Activated T-helper 1 cell treated with anti-CD3 and anti-CD28 coated beads, Interleukin-12 subunit alpha, Interleukin-12 subunit beta, Interleukin-2, Interleukin-4 antibody, amounts not matched to agents 30 ng/mL and 10 ng/mL and 1 ng/mL, durations not matched to agents 14 hours and 24 hours and 36 hours (primary cell): ENCODE measurements around the gene RAPGEF4. TPM values are rescaled to one million over a fixed set of nuclear protein-coding genes. Genes with fewer than 3 reads are reported as not detected.

Experiments
- DNase-seq: peaks from one replicate; pipeline ENCODE4 v3.0.0; 2021; ENCODE audit warnings: low spot score
- H3K27ac Mint-ChIP-seq: one replicate; pipeline ENCODE4 v1.8.0; 2021; ENCODE audit warnings: mild to moderate bottlenecking, mixed read lengths
- H3K27me3 Mint-ChIP-seq: one replicate; pipeline ENCODE4 v1.8.0; 2022; ENCODE audit warnings: mild to moderate bottlenecking, moderate library complexity, mixed read lengths; ENCODE audit not compliant: insufficient read depth
- H3K36me3 Mint-ChIP-seq: one replicate; pipeline ENCODE4 v1.8.0; 2021; ENCODE audit warnings: low read depth, mixed read lengths
- H3K4me1 Mint-ChIP-seq: one replicate; pipeline ENCODE4 v1.8.0; 2021; ENCODE audit warnings: low read depth, mixed read lengths
- H3K4me3 Mint-ChIP-seq: one replicate; pipeline ENCODE4 v1.8.0; 2021; ENCODE audit warnings: mild to moderate bottlenecking, moderate library complexity, mixed read lengths
- H3K9me3 Mint-ChIP-seq: one replicate; pipeline ENCODE4 v1.8.0; 2021; ENCODE audit warnings: mixed read lengths
- intact Hi-C: fragments of 100-400 bp; cut with micrococcal nuclease; formaldehyde crosslinking; loops from one replicate; pipeline ENCODE4 v1.15.1; 2024
- total RNA-seq: library from RNA; stranded (reverse); gene quantifications from 2 replicates; pipeline ENCODE4 v1.2.3, GENCODE V29; 2022

Gene RAPGEF4
- 0.31 and 0.42 TPM in 2 replicates for total RNA-seq

DNA sequence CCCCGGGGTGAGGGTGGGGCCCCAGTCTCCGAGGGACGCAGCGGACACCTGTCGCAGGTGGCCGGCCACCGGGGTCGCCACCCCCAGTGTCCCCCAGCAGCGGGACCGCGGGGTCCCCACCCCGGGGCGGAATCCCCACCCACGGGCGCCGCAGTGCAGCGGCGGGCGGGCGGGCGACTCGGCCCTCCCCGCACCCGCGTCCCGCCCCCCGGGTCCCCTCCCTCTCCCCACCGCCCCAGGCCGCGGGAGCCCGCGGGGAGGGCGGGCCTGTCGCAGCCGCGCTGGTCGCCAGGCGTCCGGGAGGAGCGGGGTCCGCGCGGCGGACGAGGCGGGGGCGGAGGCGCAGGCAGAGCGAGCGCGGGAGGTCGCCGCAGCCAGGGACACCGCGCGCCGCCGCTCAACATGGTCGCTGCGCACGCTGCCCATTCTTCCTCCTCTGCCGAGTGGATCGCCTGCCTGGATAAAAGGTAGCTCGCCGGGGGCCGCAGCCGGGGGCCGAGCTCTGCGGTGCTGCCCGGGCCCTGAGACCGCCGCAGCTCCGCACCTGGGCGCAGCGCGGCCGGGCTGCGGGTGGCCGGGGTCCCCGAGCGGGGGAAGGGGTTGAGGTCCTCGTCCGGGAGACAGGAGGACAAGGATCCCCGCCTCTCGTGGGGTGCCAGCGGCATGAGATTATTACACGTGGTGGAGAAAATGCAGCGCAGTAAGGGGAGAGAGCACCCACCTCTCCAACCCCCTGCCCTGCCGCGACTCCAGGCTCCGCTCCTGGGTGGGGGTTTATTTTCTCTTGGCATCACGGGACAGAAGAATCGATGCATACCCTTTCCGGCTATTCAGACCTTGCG is at the start of gene RAPGEF4:
Gene RAPGEF4 (plus strand): TSS at position 264 of the 842 bp plus-strand sequence. CDS start 139 bp downstream, at position 403.
- Mint-ChIP-seq H3K4me1 (no peaks in the 10 kb centered on the region), H3K9me3 (no peaks in the 10 kb centered on the region), H3K27me3 (peaks cover 72% of the 10 kb centered on the region), H3K36me3 (no peaks in the 10 kb centered on the region), H3K4me3 (peak within 1 kb of the TSS; percentile 65), H3K27ac (no peak within 1 kb of the TSS)
- intact Hi-C loops, result no loop called here
- no peak for DNase-seq

DNA sequence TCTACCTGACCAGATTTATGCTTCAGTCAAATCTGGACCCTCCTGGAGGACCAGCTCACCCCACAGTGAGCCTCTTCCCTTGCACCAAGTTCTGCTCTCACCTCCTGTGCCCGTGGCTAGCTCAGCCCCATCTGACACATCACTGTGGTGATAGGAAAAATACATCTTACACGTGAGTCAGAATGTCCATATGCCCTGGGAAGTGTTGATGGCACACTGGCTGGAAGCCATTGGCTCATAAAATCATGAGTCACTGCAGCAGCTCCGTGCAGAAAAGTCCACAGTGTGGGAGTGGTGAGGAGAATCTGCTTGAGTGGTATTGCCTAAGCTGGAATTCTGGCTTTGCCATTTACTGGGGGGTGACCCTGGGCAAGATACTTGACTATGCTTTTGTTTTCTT is 42.6 kb upstream of the RAPGEF4 start:
- peaks cover 3% of the 10 kb centered on the region for H3K27me3 Mint-ChIP-seq
- H3K4me3 Mint-ChIP-seq, result peak overlapping the region; percentile 10
- peaks cover 3% of the 10 kb centered on the region for H3K36me3 Mint-ChIP-seq
- peaks cover 39% of the 10 kb centered on the region for H3K4me1 Mint-ChIP-seq
- peak overlapping the region; percentile 42 for H3K27ac Mint-ChIP-seq
- peaks cover 11% of the 10 kb centered on the region for H3K9me3 Mint-ChIP-seq
- intact Hi-C loops, result loop anchor here (10.0 kb wide), 1 partner anchor 98 kb away; no protein-coding TSS in a partner anchor
- no peak for DNase-seq

DNA sequence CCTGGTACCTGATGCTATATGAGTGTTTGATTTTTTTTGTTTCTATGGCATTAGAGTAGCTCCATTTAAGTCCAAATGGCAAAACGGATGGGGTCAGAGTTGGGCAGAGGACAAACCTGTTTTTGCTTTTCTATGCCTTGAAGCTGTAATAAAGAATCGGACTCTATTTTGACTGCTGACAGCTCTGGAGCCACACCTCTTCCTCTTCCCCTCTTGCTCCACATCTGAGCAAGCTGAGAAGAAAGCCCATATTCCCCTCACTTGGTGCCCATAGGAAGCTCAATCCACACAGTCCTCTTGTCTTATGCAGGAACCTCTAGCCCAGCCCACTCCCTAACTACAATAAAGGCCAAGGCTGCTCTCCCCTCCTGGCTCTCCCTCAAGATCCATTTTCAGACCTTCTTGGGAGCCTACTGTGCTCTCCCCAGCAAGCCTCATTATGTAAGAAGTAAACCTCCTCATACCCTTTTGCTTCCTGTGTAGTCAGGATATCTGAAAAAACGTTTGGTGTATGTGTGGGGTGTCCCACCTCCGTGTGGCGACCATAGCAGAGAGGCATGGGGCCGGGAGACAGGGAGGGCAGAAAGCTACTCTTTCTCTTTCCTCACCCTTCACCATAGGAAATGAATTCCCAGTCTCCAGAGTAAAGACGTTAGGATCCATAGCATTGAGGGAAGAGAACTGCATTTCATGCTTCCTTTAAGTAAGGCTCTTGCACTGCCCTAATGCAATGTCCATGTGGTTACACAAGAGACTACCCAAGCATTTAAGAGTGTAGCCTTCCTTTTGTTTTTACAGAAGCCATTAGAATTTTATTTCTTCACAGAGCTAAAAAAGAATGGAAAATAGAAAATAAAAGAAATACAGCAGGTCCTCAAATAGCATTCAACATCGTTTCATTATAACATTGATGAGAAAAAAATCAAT is 41.9 kb upstream of the RAPGEF4 start:
- Mint-ChIP-seq H3K27me3 (peaks cover 3% of the 10 kb centered on the region), H3K27ac (peak overlapping the region; percentile 11), H3K9me3 (peaks cover 4% of the 10 kb centered on the region), H3K36me3 (no peaks in the 10 kb centered on the region), H3K4me3 (no peak overlapping the region), H3K4me1 (peaks cover 46% of the 10 kb centered on the region)
- DNase-seq, result no peak
- intact Hi-C loops, result loop anchor here (10.0 kb wide), 1 partner anchor 99 kb away; no protein-coding TSS in a partner anchor

DNA sequence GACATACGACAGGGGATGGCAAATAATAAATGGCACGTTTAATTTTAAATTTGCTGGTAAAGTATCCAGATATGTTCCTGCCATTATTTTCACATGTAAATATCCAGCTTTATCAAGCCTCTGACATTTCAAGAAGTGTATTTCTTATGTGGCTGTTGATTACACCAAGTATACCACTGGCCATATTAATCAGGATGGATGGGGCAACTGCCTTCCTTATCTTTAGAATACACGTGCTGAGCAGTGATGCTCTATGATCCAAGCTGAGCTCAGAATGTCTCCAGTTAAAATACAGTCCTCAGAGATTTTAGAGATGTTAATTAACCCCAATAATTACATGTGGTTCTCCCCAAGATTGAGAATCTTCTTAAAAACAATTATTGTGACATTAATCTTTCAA is 38.3 kb upstream of the RAPGEF4 start:
- H3K36me3 Mint-ChIP-seq, result no peaks in the 10 kb centered on the region
- no peaks in the 10 kb centered on the region for H3K9me3 Mint-ChIP-seq
- intact Hi-C loops, result loop anchor here (5.0 to 10.0 kb wide), 2 partner anchors 102 to 455 kb away; no protein-coding TSS in a partner anchor
- peaks cover 35% of the 10 kb centered on the region for H3K4me1 Mint-ChIP-seq
- no peak overlapping the region for H3K4me3 Mint-ChIP-seq
- no peaks in the 10 kb centered on the region for H3K27me3 Mint-ChIP-seq
- no peak for DNase-seq
- H3K27ac Mint-ChIP-seq, result no peak overlapping the region

GRCh38 chr2:172698041-172698863 is 37.4 kb upstream of the RAPGEF4 start:
- H3K27ac Mint-ChIP-seq, result peak overlapping the region; percentile 27

DNA sequence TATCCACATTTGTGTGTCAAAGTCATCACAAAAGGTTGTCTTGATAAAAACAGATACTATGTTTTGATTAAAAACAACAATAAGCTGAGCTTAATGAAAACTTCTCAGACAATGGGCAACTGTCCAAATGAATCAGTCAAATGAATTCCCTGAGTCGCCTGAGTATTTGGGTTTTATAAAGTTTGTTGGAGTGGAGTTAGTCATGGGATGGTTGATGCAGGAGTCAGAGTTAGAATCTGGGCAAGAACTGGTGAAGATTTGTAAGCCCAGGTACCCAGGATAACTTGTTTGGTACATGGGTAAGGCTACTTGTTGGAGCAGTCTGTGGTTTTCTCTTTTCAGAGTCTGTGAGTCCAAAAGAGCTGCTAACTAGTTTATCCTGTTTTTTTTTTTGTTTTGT is 34.4 kb upstream of the RAPGEF4 start:
- Mint-ChIP-seq H3K9me3 (no peaks in the 10 kb centered on the region), H3K27ac (no peak overlapping the region), H3K36me3 (no peaks in the 10 kb centered on the region), H3K27me3 (peaks cover 16% of the 10 kb centered on the region), H3K4me3 (no peak overlapping the region), H3K4me1 (peaks cover 17% of the 10 kb centered on the region)
- no peak for DNase-seq
- intact Hi-C loops, result no loop called here

More at GRCh38 chr2:172698041-172698863, 37.4 kb upstream of the RAPGEF4 start:
- H3K4me1 Mint-ChIP-seq, result peaks cover 25% of the 10 kb centered on the region
- intact Hi-C loops, result loop anchor here (5.0 to 10.0 kb wide), 2 partner anchors 103 to 454 kb away; no protein-coding TSS in a partner anchor
- H3K36me3 Mint-ChIP-seq, result no peaks in the 10 kb centered on the region
- no peaks in the 10 kb centered on the region for H3K9me3 Mint-ChIP-seq
- H3K27me3 Mint-ChIP-seq, result peaks cover 3% of the 10 kb centered on the region
- no peak overlapping the region for H3K4me3 Mint-ChIP-seq
- DNase-seq, result no peak

GRCh38 chr2:172702451-172702850 is 33.2 kb upstream of the RAPGEF4 start:
- no peak for DNase-seq
- H3K27me3 Mint-ChIP-seq, result peaks cover 22% of the 10 kb centered on the region
- no peaks in the 10 kb centered on the region for H3K36me3 Mint-ChIP-seq
- no peak overlapping the region for H3K27ac Mint-ChIP-seq
- H3K9me3 Mint-ChIP-seq, result no peaks in the 10 kb centered on the region
- intact Hi-C loops, result no loop called here
- H3K4me1 Mint-ChIP-seq, result peaks cover 14% of the 10 kb centered on the region
- no peak overlapping the region for H3K4me3 Mint-ChIP-seq

GRCh38 chr2:172704072-172704936 is 31.3 kb upstream of the RAPGEF4 start:
- no peak overlapping the region for H3K4me3 Mint-ChIP-seq
- no peaks in the 10 kb centered on the region for H3K4me1 Mint-ChIP-seq
- H3K36me3 Mint-ChIP-seq, result no peaks in the 10 kb centered on the region
- DNase-seq, result no peak
- H3K27ac Mint-ChIP-seq, result no peak overlapping the region
- intact Hi-C loops, result no loop called here
- peaks cover 27% of the 10 kb centered on the region for H3K27me3 Mint-ChIP-seq
- H3K9me3 Mint-ChIP-seq, result no peaks in the 10 kb centered on the region

DNA sequence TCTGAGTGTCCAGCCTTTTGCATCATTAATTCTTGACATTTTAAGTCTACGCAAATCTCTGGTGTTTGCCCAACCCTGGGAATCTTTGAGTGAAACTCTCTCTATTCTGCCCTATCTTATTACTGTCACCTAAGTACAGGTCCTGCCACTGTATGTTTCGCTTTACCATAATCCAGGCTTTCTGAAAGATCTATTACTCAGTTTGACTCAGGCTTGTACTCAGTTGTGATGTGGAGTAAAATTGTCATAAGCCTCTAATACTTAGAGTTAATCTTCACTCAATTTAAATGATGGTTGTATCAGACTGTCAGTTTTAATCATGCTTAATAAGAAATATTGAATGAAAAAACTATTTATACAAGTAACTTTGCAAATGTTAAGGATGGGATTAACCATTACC is 30.3 kb upstream of the RAPGEF4 start:
- intact Hi-C loops, result no loop called here
- H3K4me1 Mint-ChIP-seq, result no peaks in the 10 kb centered on the region

DNA sequence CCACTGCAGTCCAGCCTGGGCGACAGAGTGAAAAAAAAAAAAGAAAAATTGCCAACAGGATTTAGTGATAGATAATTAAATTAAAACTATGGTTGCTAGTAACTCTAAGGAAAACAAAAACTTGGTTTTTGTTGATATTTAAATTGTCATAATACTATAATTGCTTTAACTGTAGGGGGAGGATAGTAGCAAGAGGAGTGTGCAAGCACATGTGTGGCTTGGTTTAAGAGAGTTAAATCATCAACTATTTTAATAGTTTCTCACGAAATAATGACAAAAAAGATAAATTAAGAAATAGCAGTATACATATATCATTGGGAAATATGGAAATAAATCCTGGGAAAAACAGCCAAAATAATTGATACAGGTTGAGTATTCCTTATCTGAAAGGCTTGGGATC is 27.4 kb upstream of the RAPGEF4 start:
- H3K4me1 Mint-ChIP-seq, result no peaks in the 10 kb centered on the region
- H3K36me3 Mint-ChIP-seq, result no peaks in the 10 kb centered on the region
- no peak for DNase-seq
- H3K4me3 Mint-ChIP-seq, result no peak overlapping the region
- peaks cover 31% of the 10 kb centered on the region for H3K27me3 Mint-ChIP-seq
- H3K27ac Mint-ChIP-seq, result no peak overlapping the region
- intact Hi-C loops, result no loop called here
- no peaks in the 10 kb centered on the region for H3K9me3 Mint-ChIP-seq

More for the DNA sequence above, 30.3 kb upstream of the RAPGEF4 start:
- Mint-ChIP-seq H3K27me3 (peaks cover 35% of the 10 kb centered on the region), H3K9me3 (no peaks in the 10 kb centered on the region), H3K27ac (no peak overlapping the region), H3K4me3 (no peak overlapping the region), H3K36me3 (no peaks in the 10 kb centered on the region)
- DNase-seq, result no peak

DNA sequence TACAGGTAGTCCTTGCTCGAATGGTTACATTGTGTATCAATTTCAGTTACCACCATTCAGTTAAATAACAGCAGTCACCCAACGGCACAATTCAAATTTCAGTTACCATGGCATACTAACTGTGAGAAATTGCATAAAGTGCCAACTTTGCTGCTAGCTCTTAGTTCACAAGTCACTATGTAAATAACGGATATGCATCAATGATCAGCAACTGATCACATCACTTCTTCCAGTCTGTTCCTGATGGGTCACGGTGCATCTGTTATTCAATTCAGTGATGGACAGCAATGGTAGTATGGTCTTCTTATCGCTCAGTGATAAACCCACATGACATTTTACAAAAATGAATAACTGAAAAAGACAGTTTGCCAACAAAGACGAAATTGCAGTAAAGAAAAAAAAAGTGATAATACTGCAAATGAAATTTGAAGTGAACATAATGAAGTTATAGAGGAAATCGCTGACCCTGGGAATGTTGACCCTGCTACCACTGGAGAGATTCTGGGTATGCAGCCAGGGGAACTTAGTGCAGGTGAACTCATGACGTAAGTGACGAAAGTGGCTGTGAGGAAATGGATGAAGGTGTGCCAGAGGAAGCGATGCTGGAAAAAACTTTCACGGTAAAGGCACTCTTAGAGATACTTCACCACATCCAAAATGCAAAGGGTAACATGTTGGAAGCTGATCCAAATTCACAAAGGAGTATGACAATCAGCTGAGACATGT is 25.9 kb upstream of the RAPGEF4 start:
- Mint-ChIP-seq H3K9me3 (no peaks in the 10 kb centered on the region), H3K36me3 (no peaks in the 10 kb centered on the region), H3K4me3 (no peak overlapping the region), H3K27me3 (peaks cover 24% of the 10 kb centered on the region), H3K27ac (no peak overlapping the region), H3K4me1 (no peaks in the 10 kb centered on the region)
- DNase-seq, result no peak
- intact Hi-C loops, result loop anchor here (1.0 to 5.0 kb wide), 3 partner anchors 116 to 537 kb away; no protein-coding TSS in a partner anchor
